ENCODE data around the gene EPS8L1. TPM values are rescaled to one million over a fixed set of nuclear protein-coding genes. Genes with fewer than 3 reads are reported as not detected.

Gene EPS8L1
- polyA plus RNA-seq, 1 donor from 2014 or later: 25.5 TPM

DNA sequence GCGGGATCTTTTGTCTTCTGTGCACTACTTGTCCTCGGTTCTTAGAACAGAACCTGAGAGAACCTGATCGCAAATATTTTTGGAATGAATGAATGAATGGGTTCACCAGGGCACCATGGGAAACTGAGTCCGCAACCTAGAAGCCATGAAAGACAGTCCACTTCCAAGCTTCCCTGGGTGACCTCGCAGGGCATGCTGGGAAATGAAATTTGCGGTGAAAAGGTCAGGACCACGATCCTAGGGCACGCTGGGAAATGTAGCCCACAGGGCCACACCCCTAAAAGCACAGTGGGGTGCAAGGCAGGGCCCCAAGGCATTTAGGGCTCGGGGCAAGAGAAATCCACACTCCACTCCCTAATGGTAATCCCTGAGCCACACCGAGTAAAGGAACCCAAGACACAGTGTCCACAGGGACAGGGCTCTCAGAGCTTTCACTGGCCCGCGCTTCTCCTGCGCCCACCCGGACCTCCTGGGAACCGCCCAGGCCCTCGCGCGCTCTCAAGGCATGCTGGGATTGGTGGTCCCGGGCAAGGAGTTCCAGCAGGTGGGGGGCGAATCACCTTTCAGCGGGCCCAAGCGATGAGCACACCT, 42.8 kb downstream of the EPS8L1 start:
- TF ChIP-seq SMC3 (conservative IDR thresholded peaks at IDR 0.05; ENCODE audit: poor library complexity) (no peak), EP300 (conservative IDR thresholded peaks at IDR 0.05; ENCODE audit: poor library complexity, severe bottlenecking) (no peak), EZH2 (IDR thresholded peaks at IDR 0.05; ENCODE audit: borderline replicate concordance, insufficient read depth, low read length, poor library complexity, severe bottlenecking) (no peak), POLR2AphosphoS5 (IDR thresholded peaks at IDR 0.05) (no peak), RAD21 (conservative IDR thresholded peaks at IDR 0.05) (no peak), TAF1 (IDR thresholded peaks at IDR 0.05; ENCODE audit: low read depth) (no peak), MXI1 (conservative IDR thresholded peaks at IDR 0.05; ENCODE audit: poor library complexity, severe bottlenecking) (no peak)
- TF ChIP-seq, protein P1, sequence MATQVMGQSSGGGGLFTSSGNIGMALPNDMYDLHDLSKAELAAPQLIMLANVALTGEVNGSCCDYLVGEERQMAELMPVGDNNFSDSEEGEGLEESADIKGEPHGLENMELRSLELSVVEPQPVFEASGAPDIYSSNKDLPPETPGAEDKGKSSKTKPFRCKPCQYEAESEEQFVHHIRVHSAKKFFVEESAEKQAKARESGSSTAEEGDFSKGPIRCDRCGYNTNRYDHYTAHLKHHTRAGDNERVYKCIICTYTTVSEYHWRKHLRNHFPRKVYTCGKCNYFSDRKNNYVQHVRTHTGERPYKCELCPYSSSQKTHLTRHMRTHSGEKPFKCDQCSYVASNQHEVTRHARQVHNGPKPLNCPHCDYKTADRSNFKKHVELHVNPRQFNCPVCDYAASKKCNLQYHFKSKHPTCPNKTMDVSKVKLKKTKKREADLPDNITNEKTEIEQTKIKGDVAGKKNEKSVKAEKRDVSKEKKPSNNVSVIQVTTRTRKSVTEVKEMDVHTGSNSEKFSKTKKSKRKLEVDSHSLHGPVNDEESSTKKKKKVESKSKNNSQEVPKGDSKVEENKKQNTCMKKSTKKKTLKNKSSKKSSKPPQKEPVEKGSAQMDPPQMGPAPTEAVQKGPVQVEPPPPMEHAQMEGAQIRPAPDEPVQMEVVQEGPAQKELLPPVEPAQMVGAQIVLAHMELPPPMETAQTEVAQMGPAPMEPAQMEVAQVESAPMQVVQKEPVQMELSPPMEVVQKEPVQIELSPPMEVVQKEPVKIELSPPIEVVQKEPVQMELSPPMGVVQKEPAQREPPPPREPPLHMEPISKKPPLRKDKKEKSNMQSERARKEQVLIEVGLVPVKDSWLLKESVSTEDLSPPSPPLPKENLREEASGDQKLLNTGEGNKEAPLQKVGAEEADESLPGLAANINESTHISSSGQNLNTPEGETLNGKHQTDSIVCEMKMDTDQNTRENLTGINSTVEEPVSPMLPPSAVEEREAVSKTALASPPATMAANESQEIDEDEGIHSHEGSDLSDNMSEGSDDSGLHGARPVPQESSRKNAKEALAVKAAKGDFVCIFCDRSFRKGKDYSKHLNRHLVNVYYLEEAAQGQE (IDR thresholded peaks at IDR 0.05; ENCODE audit: borderline replicate concordance): no peak
- TF ChIP-seq, protein P2, sequence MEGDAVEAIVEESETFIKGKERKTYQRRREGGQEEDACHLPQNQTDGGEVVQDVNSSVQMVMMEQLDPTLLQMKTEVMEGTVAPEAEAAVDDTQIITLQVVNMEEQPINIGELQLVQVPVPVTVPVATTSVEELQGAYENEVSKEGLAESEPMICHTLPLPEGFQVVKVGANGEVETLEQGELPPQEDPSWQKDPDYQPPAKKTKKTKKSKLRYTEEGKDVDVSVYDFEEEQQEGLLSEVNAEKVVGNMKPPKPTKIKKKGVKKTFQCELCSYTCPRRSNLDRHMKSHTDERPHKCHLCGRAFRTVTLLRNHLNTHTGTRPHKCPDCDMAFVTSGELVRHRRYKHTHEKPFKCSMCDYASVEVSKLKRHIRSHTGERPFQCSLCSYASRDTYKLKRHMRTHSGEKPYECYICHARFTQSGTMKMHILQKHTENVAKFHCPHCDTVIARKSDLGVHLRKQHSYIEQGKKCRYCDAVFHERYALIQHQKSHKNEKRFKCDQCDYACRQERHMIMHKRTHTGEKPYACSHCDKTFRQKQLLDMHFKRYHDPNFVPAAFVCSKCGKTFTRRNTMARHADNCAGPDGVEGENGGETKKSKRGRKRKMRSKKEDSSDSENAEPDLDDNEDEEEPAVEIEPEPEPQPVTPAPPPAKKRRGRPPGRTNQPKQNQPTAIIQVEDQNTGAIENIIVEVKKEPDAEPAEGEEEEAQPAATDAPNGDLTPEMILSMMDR (IDR thresholded peaks at IDR 0.05; ENCODE audit: poor library complexity, severe bottlenecking): no peak
- H3K27ac ChIP-seq (ENCODE audit: low read length): peak overlapping the region; percentile 74
- no peaks in the 10 kb centered on the region for H3K9me3 ChIP-seq (ENCODE audit: low read length)

DNA sequence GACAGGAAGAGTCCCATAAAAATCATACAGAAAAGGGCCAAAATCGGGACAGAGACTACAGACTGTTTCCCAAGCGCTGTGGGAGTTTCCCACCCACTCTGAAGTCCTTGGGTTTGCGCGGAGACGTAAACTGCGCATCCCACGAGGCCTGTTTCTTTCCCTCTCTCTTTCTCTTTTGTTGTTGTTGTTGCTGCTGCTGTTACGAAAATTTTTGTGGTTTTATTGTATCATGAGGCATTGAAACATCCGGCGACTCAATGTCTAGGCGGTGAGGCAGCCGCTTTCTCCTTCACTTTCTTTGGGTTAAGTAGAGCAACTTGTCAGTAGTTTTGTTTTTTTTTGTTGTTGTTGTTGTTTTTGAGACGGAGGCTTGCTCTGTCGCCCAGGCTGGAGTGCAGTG, 43.4 kb downstream of the EPS8L1 start:
- Histone ChIP-seq H3K4me2 (ENCODE audit: low read length) (no peak overlapping the region), H2AFZ (ENCODE audit: low read depth, low read length) (no peak overlapping the region), H3K79me2 (replicated peaks; ENCODE audit: insufficient read depth, low read length) (peaks cover 28% of the 10 kb centered on the region), H3K36me3 (ENCODE audit: insufficient read depth, low read length) (no peaks in the 10 kb centered on the region), H3K27ac (ENCODE audit: low read length) (no peak overlapping the region), H3K4me3 (ENCODE audit: low read length) (peak overlapping the region; percentile 75), H4K20me1 (ENCODE audit: insufficient read depth) (peaks cover 9% of the 10 kb centered on the region), H3K9me2 (ENCODE audit: insufficient read depth, low read length) (no peaks in the 10 kb centered on the region), H3K27me3 (ENCODE audit: insufficient read depth, low read depth, low read length) (no peaks in the 10 kb centered on the region), H3K9me3 (ENCODE audit: low read length) (no peaks in the 10 kb centered on the region), H3F3A (ENCODE audit: insufficient read depth, low read length, poor library complexity, severe bottlenecking) (no peaks in the 10 kb centered on the region), H3K9ac (ENCODE audit: low read length) (no peak overlapping the region)
- TF ChIP-seq SMC3 (conservative IDR thresholded peaks at IDR 0.05; ENCODE audit: poor library complexity) (no peak), EP300 (conservative IDR thresholded peaks at IDR 0.05; ENCODE audit: poor library complexity, severe bottlenecking) (no peak), RAD21 (conservative IDR thresholded peaks at IDR 0.05) (no peak), POLR2AphosphoS5 (IDR thresholded peaks at IDR 0.05) (no peak), TAF1 (IDR thresholded peaks at IDR 0.05; ENCODE audit: low read depth) (no peak), MXI1 (conservative IDR thresholded peaks at IDR 0.05; ENCODE audit: poor library complexity, severe bottlenecking) (no peak), EZH2 (IDR thresholded peaks at IDR 0.05; ENCODE audit: borderline replicate concordance, insufficient read depth, low read length, poor library complexity, severe bottlenecking) (no peak)
- TF ChIP-seq, protein P2 (IDR thresholded peaks at IDR 0.05; ENCODE audit: poor library complexity, severe bottlenecking): no peak
- TF ChIP-seq, protein P1 (IDR thresholded peaks at IDR 0.05; ENCODE audit: borderline replicate concordance): no peak

More for the DNA sequence above, 42.8 kb downstream of the EPS8L1 start:
- Histone ChIP-seq H3K9ac (ENCODE audit: low read length) (peak overlapping the region; percentile 67), H3K36me3 (ENCODE audit: insufficient read depth, low read length) (no peaks in the 10 kb centered on the region), H3K9me2 (ENCODE audit: insufficient read depth, low read length) (no peaks in the 10 kb centered on the region), H2AFZ (ENCODE audit: low read depth, low read length) (peak overlapping the region; percentile 77), H4K20me1 (ENCODE audit: insufficient read depth) (peaks cover 9% of the 10 kb centered on the region), H3K4me3 (ENCODE audit: low read length) (peak overlapping the region; percentile 75), H3F3A (ENCODE audit: insufficient read depth, low read length, poor library complexity, severe bottlenecking) (no peaks in the 10 kb centered on the region), H3K4me2 (ENCODE audit: low read length) (peak overlapping the region; percentile 84), H3K79me2 (replicated peaks; ENCODE audit: insufficient read depth, low read length) (peaks cover 34% of the 10 kb centered on the region), H3K27me3 (ENCODE audit: insufficient read depth, low read depth, low read length) (no peaks in the 10 kb centered on the region)
